ENCODE measurements around the gene AXDND1.
A peak's percentile ranks its signal among the peaks of the same experiment; 100 is the strongest.
"Not testable (repeated sequence)": the region's sequence is repeated elsewhere in the genome, so short reads cannot be mapped to it uniquely, and the experiment has no call there.

AXDND1 gene

GRCh38 chr1:179365342-179366092 is at the start of gene AXDND1:
Gene AXDND1 (plus strand): TSS chr1:179365971. CDS start chr1:179366510, 539 bp downstream.
- peak; percentile 94 for DNase-seq

- no peak for DNase-seq
Observed at GRCh38 chr1:179318491-179318890, 47.3 kb upstream of the AXDND1 start.

- no peak for DNase-seq
Observed at GRCh38 chr1:179321533-179322216, 44.1 kb upstream of the AXDND1 start.

GRCh38 chr1:179322557-179322956 is 43.2 kb upstream of the AXDND1 start:
- no peak for DNase-seq

- DNase-seq = no peak
Observed at GRCh38 chr1:179323436-179323835, 42.3 kb upstream of the AXDND1 start.

- no peak for DNase-seq
Observed at GRCh38 chr1:179325836-179326235, 39.9 kb upstream of the AXDND1 start.

- DNase-seq = no peak
Observed at GRCh38 chr1:179326746-179327145, 39.0 kb upstream of the AXDND1 start.

GRCh38 chr1:179327196-179327595 is 38.6 kb upstream of the AXDND1 start:
- DNase-seq = no peak

- no peak for DNase-seq
Observed at GRCh38 chr1:179327679-179328078, 38.1 kb upstream of the AXDND1 start.

GRCh38 chr1:179329862-179330261 is 35.9 kb upstream of the AXDND1 start:
- no peak for DNase-seq

GRCh38 chr1:179334440-179334839 is 31.3 kb upstream of the AXDND1 start:
- DNase-seq = no peak

GRCh38 chr1:179337288-179337687 is 28.5 kb upstream of the AXDND1 start:
- DNase-seq = no peak

- no peak for DNase-seq
Observed at GRCh38 chr1:179337942-179338560, 27.7 kb upstream of the AXDND1 start.

- no peak for DNase-seq
Observed at GRCh38 chr1:179340918-179341317, 24.9 kb upstream of the AXDND1 start.

- no peak for DNase-seq
Observed at GRCh38 chr1:179341943-179342547, 23.7 kb upstream of the AXDND1 start.

- no peak for DNase-seq
Observed at GRCh38 chr1:179342740-179343404, 22.9 kb upstream of the AXDND1 start.

- DNase-seq = no peak
Observed at GRCh38 chr1:179351281-179351680, 14.5 kb upstream of the AXDND1 start.

- no peak for DNase-seq
Observed at GRCh38 chr1:179352236-179352635, 13.5 kb upstream of the AXDND1 start.

GRCh38 chr1:179353546-179353945 is 12.2 kb upstream of the AXDND1 start:
- peak; percentile 24 for DNase-seq

- not testable (repeated sequence) for DNase-seq
Observed at GRCh38 chr1:179361631-179362030, 4.1 kb upstream of the AXDND1 start.

- DNase-seq = no peak
Observed at GRCh38 chr1:179366093-179366800, 476 bp downstream of the AXDND1 start.

GRCh38 chr1:179369751-179370341 is 4.1 kb downstream of the AXDND1 start:
- DNase-seq = peak; percentile 43

Measured in right hindlimb (tissue), 1 donor.